ENCODE results near the gene C16orf96. TPM values are rescaled to one million over a fixed set of nuclear protein-coding genes. Genes with fewer than 3 reads are reported as not detected.

C16orf96 gene
- total and polyA plus RNA-seq, 4 donors, result 0.06 to 0.25 (median 0.08) TPM

DNA sequence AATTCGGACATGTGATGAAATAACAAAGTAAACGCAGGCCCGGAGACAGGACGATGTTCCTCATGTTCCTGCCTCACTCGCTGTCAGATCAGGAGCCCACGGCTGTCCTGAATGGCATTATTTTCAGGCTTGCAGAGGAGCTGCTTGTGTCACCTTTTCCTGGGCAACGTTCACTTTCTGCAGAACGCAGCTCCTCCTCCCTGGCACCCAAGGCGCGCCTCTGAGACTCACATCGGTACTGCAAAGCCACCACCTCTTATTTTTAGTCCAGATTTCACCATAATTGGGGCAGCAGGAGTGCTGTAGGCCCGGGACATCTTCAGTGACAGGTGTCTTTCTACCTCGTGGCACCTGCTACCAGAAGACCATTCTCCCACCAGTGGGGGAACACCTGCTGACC, 8.0 kb upstream of the C16orf96 start:
- 45% methylated on average over 13 of the region's 13 CpGs for WGBS
- TF ChIP-seq RAD21 (IDR thresholded peaks at IDR 0.05) (no peak), NR2F2 (IDR thresholded peaks at IDR 0.05) (no peak), RXRA (IDR thresholded peaks at IDR 0.05) (no peak), HNF4G (IDR thresholded peaks at IDR 0.05) (no peak), EGR1 (IDR thresholded peaks at IDR 0.05; ENCODE audit: low read depth in 2 of 2) (no peak), YY1 (IDR thresholded peaks at IDR 0.05) (no peak), JUND (IDR thresholded peaks at IDR 0.05) (no peak)
- TF ChIP-seq, protein P1, sequence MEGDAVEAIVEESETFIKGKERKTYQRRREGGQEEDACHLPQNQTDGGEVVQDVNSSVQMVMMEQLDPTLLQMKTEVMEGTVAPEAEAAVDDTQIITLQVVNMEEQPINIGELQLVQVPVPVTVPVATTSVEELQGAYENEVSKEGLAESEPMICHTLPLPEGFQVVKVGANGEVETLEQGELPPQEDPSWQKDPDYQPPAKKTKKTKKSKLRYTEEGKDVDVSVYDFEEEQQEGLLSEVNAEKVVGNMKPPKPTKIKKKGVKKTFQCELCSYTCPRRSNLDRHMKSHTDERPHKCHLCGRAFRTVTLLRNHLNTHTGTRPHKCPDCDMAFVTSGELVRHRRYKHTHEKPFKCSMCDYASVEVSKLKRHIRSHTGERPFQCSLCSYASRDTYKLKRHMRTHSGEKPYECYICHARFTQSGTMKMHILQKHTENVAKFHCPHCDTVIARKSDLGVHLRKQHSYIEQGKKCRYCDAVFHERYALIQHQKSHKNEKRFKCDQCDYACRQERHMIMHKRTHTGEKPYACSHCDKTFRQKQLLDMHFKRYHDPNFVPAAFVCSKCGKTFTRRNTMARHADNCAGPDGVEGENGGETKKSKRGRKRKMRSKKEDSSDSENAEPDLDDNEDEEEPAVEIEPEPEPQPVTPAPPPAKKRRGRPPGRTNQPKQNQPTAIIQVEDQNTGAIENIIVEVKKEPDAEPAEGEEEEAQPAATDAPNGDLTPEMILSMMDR (IDR thresholded peaks at IDR 0.05; ENCODE audit: low read depth, low read length, missing input control), result no peak
- TF ChIP-seq, protein P2, sequence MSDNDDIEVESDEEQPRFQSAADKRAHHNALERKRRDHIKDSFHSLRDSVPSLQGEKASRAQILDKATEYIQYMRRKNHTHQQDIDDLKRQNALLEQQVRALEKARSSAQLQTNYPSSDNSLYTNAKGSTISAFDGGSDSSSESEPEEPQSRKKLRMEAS (IDR thresholded peaks at IDR 0.05), result no peak
- TF ChIP-seq, protein P3, sequence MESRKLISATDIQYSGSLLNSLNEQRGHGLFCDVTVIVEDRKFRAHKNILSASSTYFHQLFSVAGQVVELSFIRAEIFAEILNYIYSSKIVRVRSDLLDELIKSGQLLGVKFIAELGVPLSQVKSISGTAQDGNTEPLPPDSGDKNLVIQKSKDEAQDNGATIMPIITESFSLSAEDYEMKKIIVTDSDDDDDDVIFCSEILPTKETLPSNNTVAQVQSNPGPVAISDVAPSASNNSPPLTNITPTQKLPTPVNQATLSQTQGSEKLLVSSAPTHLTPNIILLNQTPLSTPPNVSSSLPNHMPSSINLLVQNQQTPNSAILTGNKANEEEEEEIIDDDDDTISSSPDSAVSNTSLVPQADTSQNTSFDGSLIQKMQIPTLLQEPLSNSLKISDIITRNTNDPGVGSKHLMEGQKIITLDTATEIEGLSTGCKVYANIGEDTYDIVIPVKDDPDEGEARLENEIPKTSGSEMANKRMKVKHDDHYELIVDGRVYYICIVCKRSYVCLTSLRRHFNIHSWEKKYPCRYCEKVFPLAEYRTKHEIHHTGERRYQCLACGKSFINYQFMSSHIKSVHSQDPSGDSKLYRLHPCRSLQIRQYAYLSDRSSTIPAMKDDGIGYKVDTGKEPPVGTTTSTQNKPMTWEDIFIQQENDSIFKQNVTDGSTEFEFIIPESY (IDR thresholded peaks at IDR 0.05), result no peak
- TF ChIP-seq, protein P4, sequence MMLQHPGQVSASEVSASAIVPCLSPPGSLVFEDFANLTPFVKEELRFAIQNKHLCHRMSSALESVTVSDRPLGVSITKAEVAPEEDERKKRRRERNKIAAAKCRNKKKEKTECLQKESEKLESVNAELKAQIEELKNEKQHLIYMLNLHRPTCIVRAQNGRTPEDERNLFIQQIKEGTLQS (IDR thresholded peaks at IDR 0.05), result no peak
- TF ChIP-seq, protein P5, sequence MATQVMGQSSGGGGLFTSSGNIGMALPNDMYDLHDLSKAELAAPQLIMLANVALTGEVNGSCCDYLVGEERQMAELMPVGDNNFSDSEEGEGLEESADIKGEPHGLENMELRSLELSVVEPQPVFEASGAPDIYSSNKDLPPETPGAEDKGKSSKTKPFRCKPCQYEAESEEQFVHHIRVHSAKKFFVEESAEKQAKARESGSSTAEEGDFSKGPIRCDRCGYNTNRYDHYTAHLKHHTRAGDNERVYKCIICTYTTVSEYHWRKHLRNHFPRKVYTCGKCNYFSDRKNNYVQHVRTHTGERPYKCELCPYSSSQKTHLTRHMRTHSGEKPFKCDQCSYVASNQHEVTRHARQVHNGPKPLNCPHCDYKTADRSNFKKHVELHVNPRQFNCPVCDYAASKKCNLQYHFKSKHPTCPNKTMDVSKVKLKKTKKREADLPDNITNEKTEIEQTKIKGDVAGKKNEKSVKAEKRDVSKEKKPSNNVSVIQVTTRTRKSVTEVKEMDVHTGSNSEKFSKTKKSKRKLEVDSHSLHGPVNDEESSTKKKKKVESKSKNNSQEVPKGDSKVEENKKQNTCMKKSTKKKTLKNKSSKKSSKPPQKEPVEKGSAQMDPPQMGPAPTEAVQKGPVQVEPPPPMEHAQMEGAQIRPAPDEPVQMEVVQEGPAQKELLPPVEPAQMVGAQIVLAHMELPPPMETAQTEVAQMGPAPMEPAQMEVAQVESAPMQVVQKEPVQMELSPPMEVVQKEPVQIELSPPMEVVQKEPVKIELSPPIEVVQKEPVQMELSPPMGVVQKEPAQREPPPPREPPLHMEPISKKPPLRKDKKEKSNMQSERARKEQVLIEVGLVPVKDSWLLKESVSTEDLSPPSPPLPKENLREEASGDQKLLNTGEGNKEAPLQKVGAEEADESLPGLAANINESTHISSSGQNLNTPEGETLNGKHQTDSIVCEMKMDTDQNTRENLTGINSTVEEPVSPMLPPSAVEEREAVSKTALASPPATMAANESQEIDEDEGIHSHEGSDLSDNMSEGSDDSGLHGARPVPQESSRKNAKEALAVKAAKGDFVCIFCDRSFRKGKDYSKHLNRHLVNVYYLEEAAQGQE (IDR thresholded peaks at IDR 0.05), result no peak
- H3K4me3 ChIP-seq (ENCODE audit: low read depth in 1 of 3, low read length in 3 of 3), result no peak overlapping the region
- H3K36me3 ChIP-seq (ENCODE audit: control insufficient read depth in 4 of 4, insufficient read depth in 3 of 4, low read depth in 1 of 4, low read length in 3 of 4), result no peaks in the 10 kb centered on the region
- H3K9me3 ChIP-seq (ENCODE audit: control insufficient read depth in 4 of 4, low read length in 3 of 4), result no peaks in the 10 kb centered on the region
- no peaks in the 10 kb centered on the region for H3K4me1 ChIP-seq (ENCODE audit: control insufficient read depth in 4 of 4, insufficient read depth in 4 of 4, low read length in 3 of 4)
- H3K27me3 ChIP-seq (ENCODE audit: control insufficient read depth in 4 of 4, insufficient read depth in 4 of 4, low read length in 3 of 4), result no peaks in the 10 kb centered on the region
- H3K27ac ChIP-seq (ENCODE audit: low read depth in 1 of 2, low read length in 2 of 2), result no peak overlapping the region
- no peak overlapping the region for H3K9ac ChIP-seq (ENCODE audit: low read depth in 1 of 2, low read length in 2 of 2)
- no peak for DNase-seq (ENCODE audit: low spot score)

DNA sequence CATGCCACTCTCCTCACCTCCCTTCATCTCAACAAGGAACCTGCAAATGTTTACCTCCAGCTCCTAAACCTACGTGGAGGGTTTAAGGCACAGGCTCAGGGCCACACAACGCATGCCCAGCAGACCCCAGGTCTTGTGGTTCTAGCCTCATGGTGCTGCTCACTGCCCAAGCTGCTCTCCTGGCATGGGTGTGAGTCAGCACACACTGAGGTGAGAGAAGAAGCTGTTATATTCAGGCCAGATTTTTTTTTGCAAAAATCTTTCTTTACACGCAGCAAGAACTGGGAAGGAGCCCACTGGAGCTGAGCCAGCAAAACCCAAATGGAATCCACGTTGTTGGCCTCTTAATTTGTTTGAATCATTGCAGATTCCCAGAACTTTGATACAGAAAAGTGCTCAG, 5.5 kb upstream of the C16orf96 start:
- 44% methylated on average over 4 of the region's 4 CpGs for WGBS
- no peak overlapping the region for H3K27ac ChIP-seq (ENCODE audit: low read depth in 1 of 2, low read length in 2 of 2)
- no peaks in the 10 kb centered on the region for H3K27me3 ChIP-seq (ENCODE audit: control insufficient read depth in 4 of 4, insufficient read depth in 4 of 4, low read length in 3 of 4)
- H3K36me3 ChIP-seq (ENCODE audit: control insufficient read depth in 4 of 4, insufficient read depth in 3 of 4, low read depth in 1 of 4, low read length in 3 of 4), result no peaks in the 10 kb centered on the region
- H3K4me3 ChIP-seq (ENCODE audit: low read depth in 1 of 3, low read length in 3 of 3), result no peak overlapping the region
- H3K9ac ChIP-seq (ENCODE audit: low read depth in 1 of 2, low read length in 2 of 2), result no peak overlapping the region
- H3K9me3 ChIP-seq (ENCODE audit: control insufficient read depth in 4 of 4, low read length in 3 of 4), result no peaks in the 10 kb centered on the region
- TF ChIP-seq TAF1 (conservative IDR thresholded peaks at IDR 0.05) (no peak), GABPA (IDR thresholded peaks at IDR 0.05 in 1 of 2, conservative IDR thresholded peaks at IDR 0.05 in 1 of 2) (no peak), RXRA (IDR thresholded peaks at IDR 0.05) (no peak), HNF4G (IDR thresholded peaks at IDR 0.05) (no peak), YY1 (IDR thresholded peaks at IDR 0.05) (no peak), FOXA2 (IDR thresholded peaks at IDR 0.05) (no peak)
- TF ChIP-seq, protein P1 (IDR thresholded peaks at IDR 0.05; ENCODE audit: low read depth, low read length, missing input control), result no peak
- TF ChIP-seq, protein P2 (IDR thresholded peaks at IDR 0.05), result no peak
- TF ChIP-seq, protein P3 (IDR thresholded peaks at IDR 0.05), result no peak
- DNase-seq (ENCODE audit: low spot score), result no peak
- H3K4me1 ChIP-seq (ENCODE audit: control insufficient read depth in 4 of 4, insufficient read depth in 4 of 4, low read length in 3 of 4), result no peaks in the 10 kb centered on the region

All from liver (tissue), 9 donors.